ENCODE results near the gene CKMT2. TPM values are rescaled to one million over a fixed set of nuclear protein-coding genes. Genes with fewer than 3 reads are reported as not detected.

The CKMT2 gene
- total RNA-seq, 4 donors from 2014 or later = 2.1 TPM; not detected in 3

DNA sequence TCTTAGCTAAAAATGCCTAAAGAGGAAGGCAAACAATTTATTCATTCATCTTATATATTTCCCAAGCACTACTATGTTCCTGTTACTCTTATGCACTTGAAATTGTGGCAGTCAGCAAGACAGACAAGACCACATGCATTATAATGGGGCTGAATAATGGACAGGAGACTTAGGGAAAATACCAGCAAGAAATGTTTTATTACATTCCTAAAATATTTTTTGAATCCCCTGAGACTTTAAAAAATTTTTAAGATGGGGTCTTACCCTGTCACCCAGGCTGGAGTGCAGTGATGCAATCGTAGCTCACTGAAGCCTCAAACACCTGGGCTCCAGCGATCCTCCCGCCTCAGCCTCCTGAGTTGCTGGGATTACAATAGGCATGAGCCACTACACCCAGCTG is 81.5 kb downstream of the CKMT2 start:
- H3K36me3 ChIP-seq = peaks cover 5 to 49% (median 6%) of the 10 kb centered on the region in 3 donors
- intact Hi-C loops (cut with DNase I) = no loop called here
- no peak overlapping the region for H3K27ac ChIP-seq
- H3K27me3 ChIP-seq = no peaks in the 10 kb centered on the region
- no peak overlapping the region for H3K4me3 ChIP-seq
- TF ChIP-seq POLR2A (IDR thresholded peaks at IDR 0.05) = no peak
- no peak for TF ChIP-seq CTCF (IDR thresholded peaks at IDR 0.05)
- H3K9me3 ChIP-seq = no peaks in the 10 kb centered on the region
- H3K4me1 ChIP-seq = no peaks in the 10 kb centered on the region
- 87 to 98% methylated on average over 3 of the region's 3 CpGs for WGBS, 2 donors
- no peak for DNase-seq

GRCh38 chr5:81315336-81315735 is 82.2 kb downstream of the CKMT2 start:
- Histone ChIP-seq H3K4me1 (no peaks in the 10 kb centered on the region), H3K27me3 (no peaks in the 10 kb centered on the region), H3K4me3 (no peak overlapping the region), H3K27ac (no peak overlapping the region), H3K36me3 (peaks cover 5 to 44% (median 6%) of the 10 kb centered on the region in 3 donors), H3K9me3 (no peaks in the 10 kb centered on the region)
- WGBS, 2 donors = 61 to 100% methylated on average over 1 of the region's 1 CpG
- TF ChIP-seq POLR2A (IDR thresholded peaks at IDR 0.05) = no peak
- no peak for TF ChIP-seq CTCF (IDR thresholded peaks at IDR 0.05)
- no peak for DNase-seq
- intact Hi-C loops (cut with DNase I) = no loop called here

GRCh38 chr5:81315830-81316229 is 82.7 kb downstream of the CKMT2 start:
- no peak for DNase-seq
- Histone ChIP-seq H3K9me3 (no peaks in the 10 kb centered on the region), H3K36me3 (peaks cover 5 to 39% (median 5%) of the 10 kb centered on the region in 3 donors), H3K4me1 (no peaks in the 10 kb centered on the region), H3K4me3 (no peak overlapping the region), H3K27ac (no peak overlapping the region), H3K27me3 (no peaks in the 10 kb centered on the region)
- whole genome bisulfite sequencing, 2 donors = 88 to 89% methylated on average over 4 of the region's 4 CpGs
- TF ChIP-seq CTCF (IDR thresholded peaks at IDR 0.05) (no peak), POLR2A (IDR thresholded peaks at IDR 0.05) (no peak)
- intact Hi-C loops (cut with DNase I) = no loop called here

Small RNAs within 50 kb of the gene (small RNA-seq; reads per million reads assigned to genes)
- 0 reads per million in 4 donors for gene AC026436.1

Other genes starting within 250 kb of the CKMT2 start
- 10 to 100 TPM; 18.3 to 23.6 (median 19.6) TPM for gene ZCCHC9, start 68.3 kb downstream of the CKMT2 start, total RNA-seq
- not detected for gene ACOT12, start 160.8 kb downstream of the CKMT2 start, total RNA-seq

Data from esophagus squamous epithelium (tissue), 5 donors.